ENCODE measurements around the gene MYO1D. TPM values are rescaled to one million over a fixed set of nuclear protein-coding genes. Genes with fewer than 3 reads are reported as not detected.
A peak's percentile ranks its signal among the peaks of the same experiment; 100 is the strongest.

The MYO1D gene
- total RNA-seq, 3 donors from 2014 or later = 166 to 495 (median 256) TPM

DNA sequence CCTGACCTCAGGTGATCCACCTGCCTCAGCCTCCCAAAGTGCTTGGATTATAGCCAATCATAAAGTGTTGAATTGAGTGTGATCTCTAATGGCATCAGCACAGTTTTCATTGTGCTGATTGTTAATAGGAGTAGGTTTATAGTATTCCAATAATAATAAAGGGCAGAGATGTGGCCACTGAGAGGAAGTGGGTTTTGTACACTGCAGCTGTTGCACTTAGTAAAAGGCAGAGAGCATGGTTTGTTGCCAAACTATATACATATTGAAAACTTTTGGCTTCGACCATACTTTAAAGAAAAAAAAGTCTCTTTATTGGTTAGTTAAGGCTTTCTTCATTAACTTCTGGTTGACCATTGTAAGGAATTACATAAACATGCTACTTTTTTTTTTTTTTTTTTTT lies 204.2 kb downstream of the MYO1D start:
- DNase-seq (no peak), ATAC-seq (no peak)
- no peaks in the 10 kb centered on the region for H3K9me3 ChIP-seq
- no peaks in the 10 kb centered on the region for H3K36me3 ChIP-seq (ENCODE audit: low read depth)
- TF ChIP-seq, protein P1, sequence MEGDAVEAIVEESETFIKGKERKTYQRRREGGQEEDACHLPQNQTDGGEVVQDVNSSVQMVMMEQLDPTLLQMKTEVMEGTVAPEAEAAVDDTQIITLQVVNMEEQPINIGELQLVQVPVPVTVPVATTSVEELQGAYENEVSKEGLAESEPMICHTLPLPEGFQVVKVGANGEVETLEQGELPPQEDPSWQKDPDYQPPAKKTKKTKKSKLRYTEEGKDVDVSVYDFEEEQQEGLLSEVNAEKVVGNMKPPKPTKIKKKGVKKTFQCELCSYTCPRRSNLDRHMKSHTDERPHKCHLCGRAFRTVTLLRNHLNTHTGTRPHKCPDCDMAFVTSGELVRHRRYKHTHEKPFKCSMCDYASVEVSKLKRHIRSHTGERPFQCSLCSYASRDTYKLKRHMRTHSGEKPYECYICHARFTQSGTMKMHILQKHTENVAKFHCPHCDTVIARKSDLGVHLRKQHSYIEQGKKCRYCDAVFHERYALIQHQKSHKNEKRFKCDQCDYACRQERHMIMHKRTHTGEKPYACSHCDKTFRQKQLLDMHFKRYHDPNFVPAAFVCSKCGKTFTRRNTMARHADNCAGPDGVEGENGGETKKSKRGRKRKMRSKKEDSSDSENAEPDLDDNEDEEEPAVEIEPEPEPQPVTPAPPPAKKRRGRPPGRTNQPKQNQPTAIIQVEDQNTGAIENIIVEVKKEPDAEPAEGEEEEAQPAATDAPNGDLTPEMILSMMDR (IDR thresholded peaks at IDR 0.05) = no peak
- H3K4me3 ChIP-seq = no peak overlapping the region
- intact Hi-C loops (cut with DNase I, micrococcal nuclease) = no loop called here
- no peaks in the 10 kb centered on the region for H3K4me1 ChIP-seq (ENCODE audit: low read depth)

DNA sequence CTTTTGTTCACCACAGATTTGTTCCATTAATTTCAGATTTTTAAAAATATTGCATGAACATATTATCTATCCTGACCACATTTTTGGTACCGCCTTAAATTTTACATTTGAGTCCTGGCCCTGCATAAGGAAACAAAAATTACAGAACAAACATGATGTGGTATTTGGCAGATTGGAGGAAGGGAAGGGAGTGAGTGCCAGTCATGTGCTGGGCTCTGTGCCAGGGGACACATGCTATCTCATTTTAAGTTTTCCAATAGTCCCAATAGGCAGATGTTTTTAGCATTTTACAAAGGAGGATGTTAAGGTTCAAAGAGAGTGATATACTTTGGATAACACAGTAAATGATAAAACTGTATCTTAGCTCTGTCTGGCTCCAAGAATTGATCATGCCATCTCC lies 205.0 kb downstream of the MYO1D start:
- Histone ChIP-seq H3K9me3 (no peaks in the 10 kb centered on the region), H3K4me3 (no peak overlapping the region), H3K4me1 (ENCODE audit: low read depth) (no peaks in the 10 kb centered on the region), H3K36me3 (ENCODE audit: low read depth) (no peaks in the 10 kb centered on the region)
- TF ChIP-seq, protein P1 (IDR thresholded peaks at IDR 0.05) = no peak
- intact Hi-C loops (cut with DNase I, micrococcal nuclease) = no loop called here
- ATAC-seq (no peak), DNase-seq (peak in 1 of 3 donors; percentile 46)

DNA sequence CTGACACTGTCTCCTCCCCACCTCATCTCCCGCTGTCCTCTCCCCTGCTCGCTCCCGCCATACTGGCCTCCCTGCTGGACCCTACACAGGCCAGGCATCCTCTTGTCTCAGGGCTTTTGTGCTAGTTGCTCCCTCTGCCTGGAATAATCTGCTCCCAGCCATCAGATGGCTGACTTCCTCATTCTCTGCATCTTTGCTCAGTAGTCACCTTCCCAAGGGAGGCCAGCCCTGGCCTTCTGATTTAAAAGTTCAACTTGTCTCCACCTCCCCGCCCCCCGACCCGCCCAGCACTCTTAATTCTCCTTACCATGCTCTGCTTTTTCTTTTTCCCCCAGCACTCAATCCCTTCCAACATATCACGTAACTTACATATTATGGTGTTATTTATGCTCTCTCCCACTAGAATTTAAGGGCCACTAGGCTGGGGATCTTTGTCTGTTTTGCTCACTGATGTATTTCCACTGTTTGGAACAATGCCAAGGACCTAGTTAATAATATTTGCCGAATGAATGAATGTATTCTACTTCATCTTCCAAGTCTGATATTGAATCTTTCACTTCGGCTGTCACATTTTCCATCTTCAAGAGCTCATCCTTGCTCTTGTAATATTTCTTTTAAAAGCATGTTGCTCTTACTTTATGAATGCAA lies 211.9 kb downstream of the MYO1D start:
- Histone ChIP-seq H3K4me1 (ENCODE audit: low read depth) (no peaks in the 10 kb centered on the region), H3K4me3 (no peak overlapping the region), H3K36me3 (ENCODE audit: low read depth) (no peaks in the 10 kb centered on the region), H3K9me3 (no peaks in the 10 kb centered on the region)
- intact Hi-C loops (cut with DNase I, micrococcal nuclease) = no loop called here
- TF ChIP-seq, protein P1 (IDR thresholded peaks at IDR 0.05) = no peak
- DNase-seq = no peak
- no peak for ATAC-seq

DNA sequence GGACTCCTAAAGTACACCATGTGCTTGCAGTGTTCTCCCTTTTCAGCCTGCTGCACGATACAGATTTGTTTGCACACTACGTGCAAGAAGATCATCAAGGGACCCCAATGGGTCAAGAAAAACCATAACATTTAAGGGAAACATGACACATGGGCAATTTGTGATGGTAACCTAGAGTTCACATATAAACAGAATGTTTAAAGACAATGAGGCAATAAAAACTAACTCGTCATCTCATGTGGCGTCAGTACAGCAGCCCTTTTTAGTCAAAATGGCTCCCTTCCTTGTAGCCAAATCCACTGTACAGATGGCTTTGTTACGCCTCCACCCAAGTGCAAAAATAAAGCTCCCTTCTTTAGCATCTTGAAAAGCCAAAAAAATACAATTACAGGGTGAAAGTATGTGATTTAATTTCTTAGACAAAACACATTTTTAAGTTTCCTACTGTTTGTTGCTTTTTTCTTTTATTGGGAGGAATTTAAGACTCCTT lies 216.4 kb downstream of the MYO1D start:
- Histone ChIP-seq H3K9me3 (no peaks in the 10 kb centered on the region), H3K36me3 (ENCODE audit: low read depth) (no peaks in the 10 kb centered on the region), H3K4me3 (no peak overlapping the region), H3K4me1 (ENCODE audit: low read depth) (no peaks in the 10 kb centered on the region)
- no peak for ATAC-seq
- intact Hi-C loops (cut with DNase I, micrococcal nuclease) = no loop called here
- TF ChIP-seq, protein P1 (IDR thresholded peaks at IDR 0.05) = no peak
- no peak for DNase-seq

DNA sequence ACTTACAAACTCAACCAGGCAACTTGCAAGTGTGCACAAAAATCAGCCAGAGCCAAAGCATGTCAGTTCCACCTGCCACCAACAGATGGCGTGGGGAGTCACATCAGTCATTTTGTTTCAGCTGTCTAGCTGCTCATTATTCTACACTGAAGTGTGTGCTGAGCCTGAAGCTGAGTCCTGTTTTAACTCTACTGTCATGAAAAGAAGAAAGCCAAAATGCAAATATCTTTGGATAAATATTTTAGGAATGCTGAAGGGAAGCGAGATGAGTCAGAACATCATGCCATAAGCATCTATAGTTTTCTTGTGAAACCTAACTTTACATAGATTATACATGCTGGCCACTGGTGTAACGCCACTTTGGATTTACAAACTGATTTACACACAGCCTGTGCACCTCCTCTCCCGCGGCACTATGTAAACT lies 217.5 kb downstream of the MYO1D start:
- intact Hi-C loops (cut with DNase I, micrococcal nuclease) = no loop called here
- Histone ChIP-seq H3K4me3 (no peak overlapping the region), H3K36me3 (ENCODE audit: low read depth) (no peaks in the 10 kb centered on the region), H3K4me1 (ENCODE audit: low read depth) (no peaks in the 10 kb centered on the region), H3K9me3 (no peaks in the 10 kb centered on the region)
- peak; percentile 93 for ATAC-seq
- DNase-seq = peak in 2 of 3 donors; percentile 81 to 87
- TF ChIP-seq, protein P1 (IDR thresholded peaks at IDR 0.05) = peak; percentile 84
